ENCODE results near the gene TIMP3.

- TF ChIP-seq, protein P1, sequence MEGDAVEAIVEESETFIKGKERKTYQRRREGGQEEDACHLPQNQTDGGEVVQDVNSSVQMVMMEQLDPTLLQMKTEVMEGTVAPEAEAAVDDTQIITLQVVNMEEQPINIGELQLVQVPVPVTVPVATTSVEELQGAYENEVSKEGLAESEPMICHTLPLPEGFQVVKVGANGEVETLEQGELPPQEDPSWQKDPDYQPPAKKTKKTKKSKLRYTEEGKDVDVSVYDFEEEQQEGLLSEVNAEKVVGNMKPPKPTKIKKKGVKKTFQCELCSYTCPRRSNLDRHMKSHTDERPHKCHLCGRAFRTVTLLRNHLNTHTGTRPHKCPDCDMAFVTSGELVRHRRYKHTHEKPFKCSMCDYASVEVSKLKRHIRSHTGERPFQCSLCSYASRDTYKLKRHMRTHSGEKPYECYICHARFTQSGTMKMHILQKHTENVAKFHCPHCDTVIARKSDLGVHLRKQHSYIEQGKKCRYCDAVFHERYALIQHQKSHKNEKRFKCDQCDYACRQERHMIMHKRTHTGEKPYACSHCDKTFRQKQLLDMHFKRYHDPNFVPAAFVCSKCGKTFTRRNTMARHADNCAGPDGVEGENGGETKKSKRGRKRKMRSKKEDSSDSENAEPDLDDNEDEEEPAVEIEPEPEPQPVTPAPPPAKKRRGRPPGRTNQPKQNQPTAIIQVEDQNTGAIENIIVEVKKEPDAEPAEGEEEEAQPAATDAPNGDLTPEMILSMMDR (IDR thresholded peaks at IDR 0.05): no peak
- TF ChIP-seq POLR2A (IDR thresholded peaks at IDR 0.05): no peak
Observed at GRCh38 chr22:32850157-32850556, 48.7 kb downstream of the TIMP3 start.

All from Peyer's patch (tissue), 4 donors.